Epithelial cell of esophagus (primary cell): ENCODE results near the gene SAMD13.

Source experiments
- DNase-seq: peaks from one replicate; pipeline ENCODE4 v3.0.0; 2010; ENCODE audit warnings: low read depth
- H3K4me3 ChIP-seq: 2 replicates; pipeline ENCODE4 v1.5.1; 2011; ENCODE audit warnings: mild to moderate bottlenecking, low read length, control low read depth
- TF ChIP-seq, protein P1 (sequence below): IDR thresholded peaks from 2 replicates; pipeline ENCODE4 v1.5.1; 2011; ENCODE audit warnings: low read depth, mild to moderate bottlenecking, low read length, control low read depth, inconsistent platforms; ENCODE audit not compliant: insufficient read depth; ENCODE audit errors: missing control alignments

Gene SAMD13

DNA sequence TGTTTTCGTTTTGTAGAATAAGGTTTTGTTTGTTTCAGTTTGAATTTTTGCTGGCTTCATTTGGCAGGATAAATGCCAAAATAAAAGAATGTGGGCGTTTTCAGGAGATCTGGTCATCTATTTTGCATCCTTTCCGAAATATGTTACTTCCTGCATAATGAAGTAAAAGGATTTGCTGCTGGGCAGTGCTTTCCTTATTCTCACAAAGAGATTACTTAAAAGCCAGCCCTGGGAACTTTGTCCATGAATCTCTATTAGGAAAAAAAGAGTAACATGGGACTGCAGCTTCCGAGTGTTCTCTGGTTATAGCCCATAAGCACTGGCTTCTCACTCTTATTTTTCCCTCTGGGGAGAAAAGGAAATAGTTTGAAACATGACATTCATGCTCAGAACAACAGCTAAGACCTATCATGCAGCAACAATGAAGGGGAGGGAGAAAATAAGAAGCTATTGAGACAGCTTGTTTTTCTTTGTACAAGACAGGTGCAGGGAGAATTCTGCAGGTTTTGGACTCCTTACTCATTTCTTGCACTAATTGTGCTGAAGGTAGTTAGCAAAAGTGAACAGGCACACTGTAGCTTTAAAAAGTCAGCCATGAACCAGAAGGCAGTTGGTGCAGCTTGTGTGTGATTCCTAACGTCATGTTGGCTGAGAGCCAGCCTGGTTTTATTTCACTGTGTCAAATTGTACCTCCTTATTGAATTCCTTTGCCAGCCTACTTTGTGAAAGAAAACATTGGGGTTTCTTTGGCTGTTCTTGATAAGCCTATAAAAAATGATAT, at the start of gene SAMD13:
SAMD13 (plus strand) TSS at position 705 of the 781 bp plus-strand sequence. CDS start 1,527 bp downstream, outside the sequence.
- H3K4me3 ChIP-seq, result no peak within 1 kb of the TSS
- TF ChIP-seq, protein P1, sequence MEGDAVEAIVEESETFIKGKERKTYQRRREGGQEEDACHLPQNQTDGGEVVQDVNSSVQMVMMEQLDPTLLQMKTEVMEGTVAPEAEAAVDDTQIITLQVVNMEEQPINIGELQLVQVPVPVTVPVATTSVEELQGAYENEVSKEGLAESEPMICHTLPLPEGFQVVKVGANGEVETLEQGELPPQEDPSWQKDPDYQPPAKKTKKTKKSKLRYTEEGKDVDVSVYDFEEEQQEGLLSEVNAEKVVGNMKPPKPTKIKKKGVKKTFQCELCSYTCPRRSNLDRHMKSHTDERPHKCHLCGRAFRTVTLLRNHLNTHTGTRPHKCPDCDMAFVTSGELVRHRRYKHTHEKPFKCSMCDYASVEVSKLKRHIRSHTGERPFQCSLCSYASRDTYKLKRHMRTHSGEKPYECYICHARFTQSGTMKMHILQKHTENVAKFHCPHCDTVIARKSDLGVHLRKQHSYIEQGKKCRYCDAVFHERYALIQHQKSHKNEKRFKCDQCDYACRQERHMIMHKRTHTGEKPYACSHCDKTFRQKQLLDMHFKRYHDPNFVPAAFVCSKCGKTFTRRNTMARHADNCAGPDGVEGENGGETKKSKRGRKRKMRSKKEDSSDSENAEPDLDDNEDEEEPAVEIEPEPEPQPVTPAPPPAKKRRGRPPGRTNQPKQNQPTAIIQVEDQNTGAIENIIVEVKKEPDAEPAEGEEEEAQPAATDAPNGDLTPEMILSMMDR, result no peak
- peak; percentile 73 for DNase-seq

DNA sequence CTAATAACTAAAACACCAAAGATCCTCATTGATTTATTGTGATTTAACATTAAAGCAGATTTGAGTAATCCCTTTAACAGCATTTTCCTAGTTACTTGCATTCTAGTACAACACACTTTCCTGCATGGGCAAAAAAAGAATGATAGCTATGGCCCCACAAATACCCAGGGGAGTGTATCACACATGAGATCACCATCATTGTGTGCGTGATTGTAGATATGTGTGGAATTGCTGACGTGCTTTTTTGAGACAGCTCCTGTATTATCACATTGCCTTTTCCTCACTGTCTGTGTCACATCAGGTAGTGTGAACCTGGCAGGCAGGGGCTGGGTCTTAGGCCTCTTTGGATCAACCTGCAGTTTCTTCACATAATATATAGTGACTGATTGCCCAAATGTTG, 48.5 kb upstream of the SAMD13 start:
- peak; percentile 9 for DNase-seq
- no peak overlapping the region for H3K4me3 ChIP-seq
- TF ChIP-seq, protein P1, result no peak

GRCh38 chr1:84253891-84254290, 47.6 kb upstream of the SAMD13 start:
- TF ChIP-seq, protein P1, result no peak
- DNase-seq, result peak; percentile 90
- no peak overlapping the region for H3K4me3 ChIP-seq

GRCh38 chr1:84254703-84255238, 46.7 kb upstream of the SAMD13 start:
- TF ChIP-seq, protein P1, result no peak
- H3K4me3 ChIP-seq, result no peak overlapping the region
- no peak for DNase-seq

GRCh38 chr1:84255582-84255981, 45.9 kb upstream of the SAMD13 start:
- TF ChIP-seq, protein P1, result no peak
- no peak overlapping the region for H3K4me3 ChIP-seq
- DNase-seq, result no peak

DNA sequence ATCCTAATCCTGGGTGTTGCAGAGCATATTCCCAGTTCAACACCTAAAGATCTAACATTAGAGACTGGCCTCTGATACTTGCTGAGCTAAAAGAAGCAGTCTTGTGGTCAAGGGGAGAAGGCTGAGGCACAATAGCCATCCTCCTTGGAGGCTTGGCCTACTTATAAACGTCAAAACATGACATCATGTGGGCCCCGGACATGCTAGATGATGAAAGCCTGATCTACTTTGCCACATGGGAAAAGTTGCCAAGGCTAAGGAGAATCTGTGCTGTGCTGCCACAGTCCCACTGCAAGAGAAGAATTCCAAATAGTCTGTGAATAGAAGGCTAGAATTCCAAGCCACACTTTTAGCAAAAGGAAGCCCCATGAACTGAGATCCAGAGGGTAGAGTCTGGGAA, 43.9 kb upstream of the SAMD13 start:
- no peak for DNase-seq
- H3K4me3 ChIP-seq, result no peak overlapping the region
- TF ChIP-seq, protein P1, result no peak
